Keratinocyte (primary cell): Measurements from ENCODE around the gene RBM19. TPM values are rescaled to one million over a fixed set of nuclear protein-coding genes. Genes with fewer than 3 reads are reported as not detected.

ENCODE experiments used
- DNase-seq: peaks from one replicate; pipeline ENCODE4 v3.0.0-alpha.2; 2011; ENCODE audit warnings: low read depth, missing footprints, low spot score
- FAIRE-seq: peaks from 2 replicates; lab custom pipeline; 2011; peaks lifted over from hg19 to GRCh38; lab: Jason Lieb, UNC
- H2AFZ ChIP-seq: 2 replicates; pipeline ENCODE4 v1.6.0; 2012; ENCODE audit warnings: low read length, control low read depth, inconsistent platforms; ENCODE audit not compliant: control insufficient read depth
- H3K27ac ChIP-seq: 2 replicates; pipeline ENCODE4 v1.5.1; 2011; ENCODE audit warnings: low read length; ENCODE audit not compliant: control insufficient read depth, insufficient read depth
- H3K27me3 ChIP-seq: 3 replicates; pipeline ENCODE4 v1.6.0; 2011; ENCODE audit warnings: low read length; ENCODE audit not compliant: control insufficient read depth, insufficient read depth; ENCODE audit errors: extremely low read depth
- H3K36me3 ChIP-seq, 2 experiments: 2 replicates in 1 of 2; 3 replicates in 1 of 2; pipeline ENCODE4 v1.5.1; 2011; ENCODE audit warnings: low read length in 2 of 2, mild to moderate bottlenecking in 1 of 2; ENCODE audit not compliant: control insufficient read depth in 2 of 2, insufficient read depth in 2 of 2; ENCODE audit errors: extremely low read depth in 1 of 2
- H3K4me1 ChIP-seq: 3 replicates; pipeline ENCODE4 v1.5.1; 2011; ENCODE audit warnings: low read length; ENCODE audit not compliant: control insufficient read depth, insufficient read depth; ENCODE audit errors: extremely low read depth
- H3K4me2 ChIP-seq: 3 replicates; pipeline ENCODE4 v1.6.0; 2011; ENCODE audit warnings: low read depth, low read length; ENCODE audit not compliant: control insufficient read depth, insufficient read depth; ENCODE audit errors: extremely low read depth
- H3K4me3 ChIP-seq, 3 experiments: fragments of 200-600 bp in 1 of 3; sonication (generic) in 1 of 3; 2 replicates in 2 of 3; 3 replicates in 1 of 3; pipeline ENCODE4 v1.5.1; 2011 to 2016; ENCODE audit warnings: low read length in 3 of 3, mild to moderate bottlenecking in 3 of 3, control low read depth in 2 of 3, inconsistent platforms in 1 of 3, low read depth in 1 of 3, mixed read lengths in 1 of 3, mixed run types in 1 of 3, moderate library complexity in 1 of 3; ENCODE audit not compliant: control insufficient read depth in 2 of 3, insufficient read depth in 2 of 3; ENCODE audit errors: extremely low read depth in 1 of 3
- H3K79me2 ChIP-seq: 2 replicates; pipeline ENCODE4 v1.6.0; 2012; ENCODE audit warnings: low read length; ENCODE audit not compliant: control insufficient read depth, insufficient read depth
- H3K9ac ChIP-seq: 3 replicates; pipeline ENCODE4 v1.6.0; 2011; ENCODE audit warnings: low read length; ENCODE audit not compliant: control insufficient read depth, insufficient read depth; ENCODE audit errors: extremely low read depth
- H3K9me1 ChIP-seq: 3 replicates; pipeline ENCODE4 v1.6.0; 2011; ENCODE audit warnings: low read length; ENCODE audit not compliant: control insufficient read depth, insufficient read depth; ENCODE audit errors: extremely low read depth
- H3K9me3 ChIP-seq: 2 replicates; pipeline ENCODE4 v1.5.1; 2012; ENCODE audit warnings: low read depth, low read length; ENCODE audit not compliant: control insufficient read depth
- H4K20me1 ChIP-seq: 3 replicates; pipeline ENCODE4 v1.6.0; 2011; ENCODE audit warnings: low read length; ENCODE audit not compliant: control insufficient read depth, insufficient read depth; ENCODE audit errors: extremely low read depth
- EZH2 ChIP-seq: IDR thresholded peaks from one replicate; pipeline ENCODE4 v1.6.1; 2012; ENCODE audit warnings: inconsistent platforms, mild to moderate bottlenecking, low read length, moderate library complexity
- dilution Hi-C: fragments of 300-500 bp; cut with MboI; formaldehyde crosslinking; loops from one replicate; pipeline ENCODE4 v1.7.0; 2020; ENCODE audit warnings: low sequenced_read_pairs; ENCODE audit not compliant: extremely low pct_ligation_motif_present
- polyA plus RNA-seq, 5 experiments: library from polyadenylated mRNA; depleted of rRNA in 3 of 5; stranded (reverse) in 3 of 5; stranded (forward) in 1 of 5; unstranded in 1 of 5; fragments of >200 nt; gene quantifications; 1 replicate in 1 of 5; 2 replicates in 3 of 5; 3 replicates in 1 of 5; pipeline versions ENCODE4 v1.2.1 to v1.2.3, GENCODE V29; 2011 to 2012; ENCODE audit warnings: missing spikeins in 2 of 5, low read depth in 1 of 5, low replicate concordance in 1 of 5
- TF ChIP-seq, protein P1 (sequence below), 3 experiments: IDR thresholded peaks in 1 of 3; conservative IDR thresholded peaks in 1 of 3; optimal IDR thresholded peaks in 1 of 3; 2 replicates in 2 of 3; 3 replicates in 1 of 3; pipeline versions ENCODE3 to v1.5.1; 2011; ENCODE audit warnings: low read length in 3 of 3, mild to moderate bottlenecking in 3 of 3, moderate library complexity in 2 of 3, control low read depth in 1 of 3, inconsistent platforms in 1 of 3; ENCODE audit not compliant: insufficient read depth in 2 of 3; ENCODE audit errors: extremely low read depth in 1 of 3

The RBM19 gene
- polyA plus RNA-seq, 1 donor (not counting 4 experiments of a cell fraction or from before 2014, with no cell fraction given) = 14.6 TPM

- FAIRE-seq (no peak), DNase-seq (no peak)
- H3K4me1 ChIP-seq = no peaks in the 10 kb centered on the region
- H3K79me2 ChIP-seq = no peaks in the 10 kb centered on the region
- H3K9me1 ChIP-seq = no peaks in the 10 kb centered on the region
- H3K36me3 ChIP-seq = peaks cover 7 to 9% of the 10 kb centered on the region in 2 experiments
- dilution Hi-C loops = no loop called here
- no peaks in the 10 kb centered on the region for H4K20me1 ChIP-seq
- no peak overlapping the region for H3K27ac ChIP-seq
- no peak overlapping the region for H3K4me3 ChIP-seq
- no peak overlapping the region for H3K4me2 ChIP-seq
- no peaks in the 10 kb centered on the region for H3K27me3 ChIP-seq
- no peak overlapping the region for H3K9ac ChIP-seq
- TF ChIP-seq, protein P1, sequence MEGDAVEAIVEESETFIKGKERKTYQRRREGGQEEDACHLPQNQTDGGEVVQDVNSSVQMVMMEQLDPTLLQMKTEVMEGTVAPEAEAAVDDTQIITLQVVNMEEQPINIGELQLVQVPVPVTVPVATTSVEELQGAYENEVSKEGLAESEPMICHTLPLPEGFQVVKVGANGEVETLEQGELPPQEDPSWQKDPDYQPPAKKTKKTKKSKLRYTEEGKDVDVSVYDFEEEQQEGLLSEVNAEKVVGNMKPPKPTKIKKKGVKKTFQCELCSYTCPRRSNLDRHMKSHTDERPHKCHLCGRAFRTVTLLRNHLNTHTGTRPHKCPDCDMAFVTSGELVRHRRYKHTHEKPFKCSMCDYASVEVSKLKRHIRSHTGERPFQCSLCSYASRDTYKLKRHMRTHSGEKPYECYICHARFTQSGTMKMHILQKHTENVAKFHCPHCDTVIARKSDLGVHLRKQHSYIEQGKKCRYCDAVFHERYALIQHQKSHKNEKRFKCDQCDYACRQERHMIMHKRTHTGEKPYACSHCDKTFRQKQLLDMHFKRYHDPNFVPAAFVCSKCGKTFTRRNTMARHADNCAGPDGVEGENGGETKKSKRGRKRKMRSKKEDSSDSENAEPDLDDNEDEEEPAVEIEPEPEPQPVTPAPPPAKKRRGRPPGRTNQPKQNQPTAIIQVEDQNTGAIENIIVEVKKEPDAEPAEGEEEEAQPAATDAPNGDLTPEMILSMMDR (optimal IDR thresholded peaks at IDR 0.05 in 1 of 3, IDR thresholded peaks at IDR 0.05 in 1 of 3, conservative IDR thresholded peaks at IDR 0.05 in 1 of 3; ENCODE audit: extremely low read depth in 1 of 3, insufficient read depth in 2 of 3, low read length in 3 of 3) = no peak
- TF ChIP-seq EZH2 = no peak
- H3K9me3 ChIP-seq = no peaks in the 10 kb centered on the region
- H2AFZ ChIP-seq = no peak overlapping the region
Observed at GRCh38 chr12:113875691-113876090, 90.4 kb downstream of the RBM19 start.

DNA sequence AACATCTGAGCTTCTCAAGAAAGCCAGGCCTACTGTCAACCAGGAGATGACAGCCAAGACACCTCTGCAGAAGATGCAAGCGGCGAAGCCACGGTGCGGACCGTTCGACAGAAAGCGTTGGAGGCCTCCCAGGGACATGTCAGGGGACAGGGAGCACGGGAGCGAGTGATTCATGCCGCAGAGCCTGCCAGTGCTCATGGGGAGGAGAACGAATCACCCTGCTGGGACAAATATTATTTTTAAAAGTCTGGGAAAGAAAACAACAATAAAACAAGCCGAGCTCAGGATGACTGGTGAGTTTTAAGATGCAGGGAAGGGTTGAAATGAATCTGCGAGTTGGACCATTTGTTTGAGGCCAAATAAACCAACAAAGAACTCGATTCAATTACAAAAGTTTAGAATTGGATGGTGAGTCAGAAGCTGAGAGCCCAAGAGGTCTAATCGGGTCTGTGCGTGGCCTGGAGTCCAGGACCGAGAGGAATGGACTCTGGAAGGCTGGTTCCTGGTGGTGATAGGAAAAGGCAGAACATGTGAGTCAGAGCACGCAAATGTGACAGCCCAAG is 91.0 kb downstream of the RBM19 start:
- dilution Hi-C loops = no loop called here
- no peak overlapping the region for H3K9ac ChIP-seq
- no peaks in the 10 kb centered on the region for H3K4me1 ChIP-seq
- no peaks in the 10 kb centered on the region for H4K20me1 ChIP-seq
- no peaks in the 10 kb centered on the region for H3K27me3 ChIP-seq
- TF ChIP-seq EZH2 = no peak
- TF ChIP-seq, protein P1 (optimal IDR thresholded peaks at IDR 0.05 in 1 of 3, IDR thresholded peaks at IDR 0.05 in 1 of 3, conservative IDR thresholded peaks at IDR 0.05 in 1 of 3; ENCODE audit: extremely low read depth in 1 of 3, insufficient read depth in 2 of 3, low read length in 3 of 3) = no peak
- H3K79me2 ChIP-seq = no peaks in the 10 kb centered on the region
- no peak overlapping the region for H3K27ac ChIP-seq
- no peak for FAIRE-seq
- H3K4me3 ChIP-seq = no peak overlapping the region
- H3K9me3 ChIP-seq = no peaks in the 10 kb centered on the region
- H3K9me1 ChIP-seq = no peaks in the 10 kb centered on the region
- no peak for DNase-seq
- peaks cover 4 to 9% of the 10 kb centered on the region in 2 experiments for H3K36me3 ChIP-seq
- H2AFZ ChIP-seq = no peak overlapping the region
- H3K4me2 ChIP-seq = no peak overlapping the region
